Measurements from ENCODE around the gene GTPBP1. TPM values are rescaled to one million over a fixed set of nuclear protein-coding genes. Genes with fewer than 3 reads are reported as not detected.

GTPBP1 gene
- total and polyA plus RNA-seq, 2 of the 13 experiments (the other 11 are each of a cell fraction or from before 2014, with no cell fraction given), result 22.3 to 27.0 TPM

DNA sequence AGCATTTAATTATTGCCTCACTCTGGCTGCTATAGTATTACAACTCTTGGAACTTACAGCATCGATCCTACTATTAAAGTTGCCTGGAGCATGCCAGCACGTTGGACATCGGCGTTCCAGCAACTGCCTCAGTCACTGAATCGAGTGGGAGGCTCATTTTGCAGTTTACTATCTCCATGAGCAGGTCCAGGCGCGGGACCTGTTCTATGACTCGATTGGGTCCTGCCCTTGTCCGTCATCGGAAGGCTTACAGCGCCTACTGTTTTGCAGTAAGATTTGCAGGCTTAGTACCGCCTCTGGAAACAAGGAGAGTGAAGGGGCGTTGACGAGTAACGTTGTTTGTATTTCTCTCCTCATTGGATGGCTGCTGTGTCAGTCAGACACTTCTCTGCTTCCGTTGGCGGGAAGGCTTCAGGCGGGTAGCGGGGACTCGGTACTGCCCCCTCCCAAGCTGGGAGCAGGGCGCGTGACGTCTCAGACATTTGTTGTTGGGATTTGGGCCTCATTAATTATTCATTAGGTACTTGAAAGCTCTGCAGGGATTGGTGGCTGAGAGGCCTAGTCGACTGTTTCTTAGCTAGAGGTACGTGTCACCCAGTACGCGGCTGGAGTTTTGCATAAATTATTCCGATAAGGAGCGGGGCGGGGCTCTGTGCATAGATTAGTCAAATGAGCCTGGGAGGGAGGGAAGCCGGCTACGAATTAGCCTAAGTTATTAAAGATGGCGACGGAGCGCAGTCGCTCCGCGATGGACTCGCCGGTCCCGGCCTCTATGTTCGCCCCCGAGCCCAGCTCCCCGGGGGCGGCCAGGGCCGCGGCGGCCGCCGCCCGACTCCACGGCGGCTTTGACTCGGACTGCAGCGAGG, at the start of gene GTPBP1 (continued):
- no peak for TF ChIP-seq IRF1 (CRISPR knock-in tag; IDR thresholded peaks at IDR 0.05; ENCODE audit: low read depth)
- TF ChIP-seq EED (CRISPR knock-in tag; IDR thresholded peaks at IDR 0.05), result no peak
- TF ChIP-seq KDM3A (CRISPR knock-in tag; IDR thresholded peaks at IDR 0.05; ENCODE audit: low read depth), result no peak
- TF ChIP-seq AFF4 (CRISPR knock-in tag; IDR thresholded peaks at IDR 0.05), result no peak
- TF ChIP-seq SALL1 (CRISPR knock-in tag; IDR thresholded peaks at IDR 0.05), result peak; percentile 51; the same call in 1 of the 2 replicates
- no peak for TF ChIP-seq RARA (CRISPR knock-in tag; IDR thresholded peaks at IDR 0.05)
- peak; percentile 35; the same call in 1 of the 2 replicates for TF ChIP-seq ZNF607 (CRISPR knock-in tag; IDR thresholded peaks at IDR 0.05; ENCODE audit: borderline replicate concordance)
- TF ChIP-seq MYPOP (CRISPR knock-in tag; IDR thresholded peaks at IDR 0.05), result 0 out of 2 replicates have a peak, but pooled peaks have one; percentile 6
- TF ChIP-seq, protein P1, sequence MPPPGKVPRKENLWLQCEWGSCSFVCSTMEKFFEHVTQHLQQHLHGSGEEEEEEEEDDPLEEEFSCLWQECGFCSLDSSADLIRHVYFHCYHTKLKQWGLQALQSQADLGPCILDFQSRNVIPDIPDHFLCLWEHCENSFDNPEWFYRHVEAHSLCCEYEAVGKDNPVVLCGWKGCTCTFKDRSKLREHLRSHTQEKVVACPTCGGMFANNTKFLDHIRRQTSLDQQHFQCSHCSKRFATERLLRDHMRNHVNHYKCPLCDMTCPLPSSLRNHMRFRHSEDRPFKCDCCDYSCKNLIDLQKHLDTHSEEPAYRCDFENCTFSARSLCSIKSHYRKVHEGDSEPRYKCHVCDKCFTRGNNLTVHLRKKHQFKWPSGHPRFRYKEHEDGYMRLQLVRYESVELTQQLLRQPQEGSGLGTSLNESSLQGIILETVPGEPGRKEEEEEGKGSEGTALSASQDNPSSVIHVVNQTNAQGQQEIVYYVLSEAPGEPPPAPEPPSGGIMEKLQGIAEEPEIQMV (CRISPR knock-in tag; IDR thresholded peaks at IDR 0.05; ENCODE audit: low read depth), result no peak
- no peak for TF ChIP-seq PHB2 (IDR thresholded peaks at IDR 0.05; ENCODE audit: partially characterized antibody)
- TF ChIP-seq ZSCAN22 (CRISPR knock-in tag; IDR thresholded peaks at IDR 0.05), result no peak
- TF ChIP-seq REXO4 (CRISPR knock-in tag; IDR thresholded peaks at IDR 0.05; ENCODE audit: borderline replicate concordance), result no peak
- no peak for TF ChIP-seq TEF (CRISPR knock-in tag; IDR thresholded peaks at IDR 0.05)
- no peak for TF ChIP-seq NPAS2 (CRISPR knock-in tag; IDR thresholded peaks at IDR 0.05; ENCODE audit: borderline replicate concordance)
- TF ChIP-seq GABPA (IDR thresholded peaks at IDR 0.05; ENCODE audit: low read depth, low read length), result peak; percentile 21; the same call in 1 of the 2 replicates
- TF ChIP-seq GABPA (CRISPR knock-in tag; IDR thresholded peaks at IDR 0.05; ENCODE audit: low read depth), result peak; percentile 64
- no peak for TF ChIP-seq IRX3 (CRISPR knock-in tag; IDR thresholded peaks at IDR 0.05; ENCODE audit: borderline replicate concordance, low read depth)
- TF ChIP-seq ZNF639 (CRISPR knock-in tag; conservative IDR thresholded peaks at IDR 0.05), result no peak
